Inferior parietal cortex (tissue), 1 donor: Measurements from ENCODE around the gene GP1BA.

ENCODE experiments used
- DNase-seq: peaks from one replicate; pipeline ENCODE4 v3.0.0-alpha.2; 2016; ENCODE audit errors: extremely low spot score

Gene GP1BA

GRCh38 chr17:4973256-4974114 is 41.4 kb downstream of the GP1BA start:
- no peak for DNase-seq

GRCh38 chr17:4974115-4974670 is 42.1 kb downstream of the GP1BA start:
- DNase-seq = no peak

- no peak for DNase-seq
Observed at GRCh38 chr17:4978726-4979125, 46.6 kb downstream of the GP1BA start.

DNA sequence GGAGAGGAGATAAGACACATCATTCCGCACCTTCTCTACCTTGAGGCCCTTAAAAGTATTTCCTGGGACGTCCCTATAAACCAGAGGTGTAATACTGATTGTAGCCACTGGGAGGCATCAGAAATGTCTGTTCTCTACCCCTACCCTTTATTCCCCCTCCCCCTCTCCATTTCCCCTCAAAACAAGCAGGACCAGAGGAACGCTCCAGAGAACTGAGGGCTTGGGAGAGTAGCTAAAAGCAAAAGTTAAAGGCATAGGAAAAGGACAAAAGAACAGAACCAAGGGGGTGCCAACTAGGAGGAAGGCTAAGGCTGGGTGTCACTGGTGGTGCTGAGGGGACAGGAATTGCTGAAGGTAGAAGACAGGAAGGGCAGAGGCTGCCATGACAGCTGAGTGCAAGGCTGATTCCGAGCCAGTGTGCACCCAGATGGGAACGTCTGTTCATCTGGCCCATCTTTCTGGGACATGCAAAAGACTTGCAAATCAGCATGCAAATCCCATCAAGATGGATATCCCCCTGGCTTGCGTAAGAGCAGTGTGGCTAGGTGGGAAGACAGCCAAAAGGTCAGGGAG is 48.7 kb downstream of the GP1BA start:
- DNase-seq = peak; percentile 60

DNA sequence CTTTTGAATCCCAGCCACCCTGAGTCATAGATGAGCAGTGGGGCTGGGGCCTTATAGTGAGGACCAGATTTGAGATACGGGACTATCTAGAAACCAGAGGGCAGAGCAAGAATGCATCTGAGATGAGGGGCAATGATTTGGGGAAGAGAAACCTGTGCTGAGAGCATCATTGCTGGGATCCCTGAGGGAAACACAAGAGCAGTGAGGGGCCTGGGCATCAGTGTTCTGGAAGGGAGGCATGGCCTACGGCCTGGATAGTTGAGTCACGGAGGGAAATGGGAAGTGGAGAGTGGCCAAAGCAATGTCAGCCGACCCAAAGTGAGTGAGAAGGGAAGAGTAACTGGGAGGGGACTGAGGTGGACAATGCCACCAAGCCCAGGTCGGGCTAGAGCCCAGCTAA is 50.2 kb downstream of the GP1BA start:
- DNase-seq = no peak
